GM18907 (cell line): ENCODE results near the gene ALKBH4.
"Not testable (repeated sequence)": the region's sequence is repeated elsewhere in the genome, so short reads cannot be mapped to it uniquely, and the experiment has no call there.

Source experiments
- ATAC-seq: cut with Tn5 transposase; IDR thresholded peaks from one replicate; pipeline ENCODE4 v1.9.1; 2021; ENCODE audit warnings: mild to moderate bottlenecking, moderate library complexity; ENCODE audit not compliant: unreplicated experiment

Gene ALKBH4

GRCh38 chr7:102464577-102465280, at the start of gene ALKBH4, which contains the start of gene LRWD1:
Gene ALKBH4, minus strand, starts transcription at chr7:102464863. Its CDS starts 27 bp downstream, at chr7:102464836.
Gene LRWD1, plus strand, starts transcription at chr7:102464984. Its CDS starts 97 bp downstream, at chr7:102465081.
- peak; percentile 86 for ATAC-seq

DNA sequence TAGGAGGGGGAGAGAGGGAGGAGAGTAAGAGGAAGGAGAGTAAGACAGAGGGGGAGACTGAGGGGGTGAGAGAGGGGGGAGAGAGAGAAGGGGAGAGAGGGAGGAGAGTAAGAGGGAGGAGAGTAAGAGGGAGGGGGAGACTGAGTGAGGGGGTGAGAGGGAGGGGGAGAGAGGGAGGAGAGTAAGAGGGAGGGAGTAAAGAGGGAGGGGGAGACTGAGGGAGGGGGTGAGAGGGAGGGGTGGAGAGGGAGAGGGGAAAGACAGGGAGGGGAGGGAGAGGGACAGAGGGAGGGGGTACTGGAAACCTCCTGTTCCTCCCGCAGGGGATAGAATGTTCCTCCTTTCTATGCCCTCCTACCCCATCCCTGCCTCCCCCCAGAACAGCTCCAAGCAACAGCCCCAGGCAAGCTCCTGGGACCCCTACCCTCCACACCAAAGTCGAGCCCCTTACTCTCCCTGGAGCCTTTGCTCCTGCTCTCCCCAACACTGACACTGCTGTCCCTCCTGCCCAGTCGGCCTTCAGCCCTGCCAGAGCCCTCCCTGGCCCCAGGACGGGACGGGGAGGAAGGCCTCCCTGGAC, 48.1 kb upstream of the ALKBH4 start:
- ATAC-seq = not testable (repeated sequence)

DNA sequence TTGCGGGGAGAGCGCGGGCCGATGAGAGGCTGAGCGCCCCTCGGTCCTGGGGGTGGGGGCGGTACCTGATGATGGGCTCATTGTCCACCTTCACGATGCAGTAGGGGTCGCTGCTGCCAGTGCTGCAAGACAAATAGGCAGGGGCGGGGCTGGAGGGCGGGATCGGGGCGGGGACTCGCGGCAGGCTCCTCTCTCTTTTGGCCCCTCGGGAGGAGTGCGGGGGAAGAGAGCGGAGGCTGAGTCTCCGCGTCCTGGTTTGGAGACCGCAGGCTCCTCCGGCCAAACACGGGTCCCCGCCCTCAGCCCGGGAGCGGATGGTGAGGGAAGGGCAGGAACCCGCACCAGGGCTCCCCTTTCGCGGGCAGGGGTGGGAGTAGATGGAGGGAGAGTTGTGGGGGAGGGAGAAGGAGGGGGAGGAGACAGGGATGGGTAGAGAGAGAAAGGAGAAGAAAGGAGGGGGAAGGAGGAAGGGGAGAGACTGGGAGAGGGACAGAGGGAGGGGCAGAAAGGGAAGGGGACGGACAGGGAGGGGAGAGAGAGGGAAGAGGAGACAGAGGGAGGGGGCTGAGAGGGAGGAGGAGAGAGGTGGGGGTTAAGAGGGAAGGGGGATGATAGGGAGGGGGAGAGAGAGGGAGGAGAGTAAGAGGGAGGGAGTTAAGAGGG, 47.3 kb upstream of the ALKBH4 start:
- ATAC-seq = peak; percentile 34

GRCh38 chr7:102510575-102510974, 45.9 kb upstream of the ALKBH4 start:
- ATAC-seq = not testable (repeated sequence)

- ATAC-seq = not testable (repeated sequence)
These were observed 42.9 kb upstream of the ALKBH4 start for GRCh38 chr7:102507410-102508088.

DNA sequence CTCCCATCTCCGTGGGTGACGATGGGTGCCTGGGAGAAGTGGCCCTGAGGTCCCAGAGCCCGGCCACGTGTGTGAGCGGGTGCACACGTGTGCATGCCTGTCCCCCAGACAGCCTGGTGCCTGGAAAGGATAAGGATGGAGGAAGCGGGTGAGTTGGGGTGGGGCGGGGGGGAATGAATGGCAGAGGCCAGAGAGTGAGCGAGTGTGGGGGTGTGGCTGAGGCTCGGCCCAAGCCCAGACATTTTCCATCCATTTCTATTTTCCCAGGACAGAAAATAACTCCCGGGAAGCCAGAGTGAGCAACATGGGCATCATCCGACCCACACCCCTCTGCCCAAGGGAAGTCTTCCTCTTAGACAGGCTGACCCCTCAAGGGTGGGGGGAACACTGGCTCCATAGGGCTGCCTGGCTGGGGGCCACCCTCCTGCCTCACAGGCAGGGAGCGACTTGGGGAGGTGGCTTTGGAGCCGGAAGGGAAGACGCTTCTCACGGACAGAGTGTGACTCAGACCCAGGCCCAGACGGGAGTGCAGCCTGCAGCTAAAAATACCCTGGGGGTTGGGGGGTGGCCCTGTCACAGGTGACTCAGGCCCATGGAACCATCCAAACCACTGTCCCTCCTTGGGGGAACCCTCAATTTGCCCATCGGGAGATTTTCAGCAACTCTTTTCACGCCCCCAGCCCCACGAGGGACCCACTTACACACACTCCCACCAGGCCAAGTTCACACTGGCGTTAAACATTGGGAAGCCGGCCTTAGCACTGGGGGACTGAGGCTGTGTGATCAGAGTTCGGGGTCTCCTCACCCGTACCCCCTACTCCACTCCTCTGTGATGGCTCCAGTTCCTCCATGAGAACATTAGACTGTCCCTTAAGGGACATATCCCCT, 40.9 kb upstream of the ALKBH4 start:
- ATAC-seq = not testable (repeated sequence)

- ATAC-seq = not testable (repeated sequence)
These were observed 38.5 kb upstream of the ALKBH4 start for GRCh38 chr7:102503141-102503540.

GRCh38 chr7:102498321-102498720, 33.7 kb upstream of the ALKBH4 start:
- not testable (repeated sequence) for ATAC-seq

GRCh38 chr7:102497308-102497707, 32.6 kb upstream of the ALKBH4 start:
- not testable (repeated sequence) for ATAC-seq

- ATAC-seq = not testable (repeated sequence)
These were observed 32.2 kb upstream of the ALKBH4 start for GRCh38 chr7:102496861-102497260.

GRCh38 chr7:102494473-102495149, 29.9 kb upstream of the ALKBH4 start:
- ATAC-seq = peak; percentile 60

DNA sequence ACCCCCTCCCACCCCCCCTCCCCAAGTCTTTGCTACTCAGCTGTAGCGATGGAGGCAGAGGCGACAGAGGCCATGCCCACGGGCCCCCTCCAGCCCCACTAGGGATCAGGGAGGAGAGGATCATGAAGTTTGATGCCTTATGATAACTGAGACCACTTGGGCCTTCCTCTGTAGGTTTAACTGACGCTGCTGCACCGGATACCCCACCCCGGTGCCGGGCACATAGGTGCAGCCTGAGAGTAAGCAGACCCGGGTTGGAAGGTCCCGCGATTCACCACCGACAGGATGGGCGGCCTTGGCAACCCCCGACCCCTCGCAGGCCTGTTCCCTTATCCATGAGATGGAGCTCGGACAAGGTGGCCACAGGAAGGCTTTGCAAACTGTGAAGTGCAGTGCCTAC, 29.4 kb upstream of the ALKBH4 start:
- peak; percentile 10 for ATAC-seq

- ATAC-seq = peak; percentile 44
These were observed 28.7 kb upstream of the ALKBH4 start for GRCh38 chr7:102493220-102493935.

DNA sequence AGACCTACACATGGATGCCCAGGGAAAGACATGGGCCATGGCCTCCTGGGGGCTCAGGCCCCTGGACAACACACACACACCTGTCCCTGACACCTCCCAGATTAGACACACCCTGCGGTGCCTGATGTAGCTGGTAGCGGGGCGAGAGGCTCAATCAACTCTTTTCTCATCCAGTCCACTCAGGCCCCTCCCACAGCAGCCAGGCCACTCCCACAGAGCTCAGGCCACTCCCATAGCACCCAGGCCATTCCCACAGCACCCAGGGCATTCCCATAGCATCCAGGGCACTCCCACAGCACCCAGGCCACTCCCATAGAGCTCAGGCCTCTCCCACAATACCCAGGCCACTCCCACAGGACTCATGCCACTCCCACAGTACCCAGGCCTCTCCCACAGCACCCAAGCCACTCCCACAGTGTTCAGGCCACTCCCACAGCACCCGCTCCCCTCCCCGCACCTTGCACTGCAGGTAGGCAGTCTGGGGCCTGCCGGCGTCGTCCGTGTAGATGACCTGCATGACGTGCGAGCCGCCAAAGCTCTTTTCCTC, 25.9 kb upstream of the ALKBH4 start:
- peak; percentile 27 for ATAC-seq

DNA sequence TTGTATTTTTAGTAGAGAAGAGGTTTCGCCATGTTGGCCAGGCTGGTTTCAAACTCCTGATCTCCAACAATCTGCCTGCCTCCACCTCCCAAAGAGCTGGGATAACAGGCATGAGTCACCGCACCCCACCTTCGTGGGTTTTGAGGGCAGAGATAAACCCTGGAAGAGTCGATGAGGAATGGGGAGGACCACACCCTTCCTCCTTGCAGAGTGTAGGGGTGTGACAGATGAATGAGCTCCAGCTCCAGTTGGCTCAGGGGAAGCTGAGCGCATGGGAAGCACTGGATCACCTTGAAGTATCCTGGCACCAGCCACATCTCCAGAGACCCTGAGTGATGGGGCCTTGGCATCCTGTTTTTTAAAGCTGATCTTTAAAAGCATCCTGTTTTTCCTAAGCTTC, 19.7 kb upstream of the ALKBH4 start:
- not testable (repeated sequence) for ATAC-seq

- not testable (repeated sequence) for ATAC-seq
These were observed 17.3 kb upstream of the ALKBH4 start for GRCh38 chr7:102481962-102482361.

GRCh38 chr7:102479982-102480637, 15.4 kb upstream of the ALKBH4 start:
- ATAC-seq = not testable (repeated sequence)

DNA sequence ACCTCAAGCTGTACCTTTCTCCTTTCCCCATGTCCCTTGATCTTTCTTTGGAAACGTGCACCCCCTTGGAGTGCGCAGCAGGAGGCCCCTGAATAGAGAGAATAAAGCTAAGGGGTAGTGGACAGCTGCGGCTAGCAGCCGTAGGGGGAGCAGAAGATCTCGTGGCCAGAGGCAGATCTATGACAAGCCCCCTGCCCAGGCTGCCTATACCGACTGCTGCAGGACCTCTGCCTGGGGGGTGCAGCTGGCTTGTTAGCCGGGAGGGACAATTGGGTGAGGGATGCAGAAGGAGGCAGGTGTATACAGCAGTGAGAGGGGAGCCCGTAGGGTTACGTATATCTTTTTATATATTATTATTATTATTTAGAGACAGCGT, 14.5 kb upstream of the ALKBH4 start:
- ATAC-seq = peak; percentile 28
